HCT116 (cell line): ENCODE results near the gene PYCR2. TPM values are rescaled to one million over a fixed set of nuclear protein-coding genes. Genes with fewer than 3 reads are reported as not detected.

ENCODE experiments used
- ATAC-seq: fragments of 200-7000 bp; cut with Tn5 transposase; 2 replicates; pipeline ENCODE4 v1.9.1; 2020; ENCODE audit warnings: mild to moderate bottlenecking, moderate library complexity
- BruUV-seq: library from RNA; stranded (reverse); fragments of 400-500 nt; replicated peaks from 2 replicates; lab custom pipeline; 2021; lab: Mats Ljungman, UMichigan
- CTCF ChIA-PET: fragments of 300-600 bp; sonication (Branson Sonifier 250); formaldehyde crosslinking; loops from one replicate; lab custom pipeline; 2021; ENCODE audit warnings: antibody characterized with exemption; lab: Charles Lee
- POLR2A ChIA-PET: fragments of 300-600, 350-600 bp; sonication (Branson Sonifier 250); formaldehyde crosslinking; loops from one replicate; lab custom pipeline; 2021; ENCODE audit warnings: antibody characterized with exemption; lab: Charles Lee
- RAD21 ChIA-PET, 2 experiments: fragments of 300-600 bp; sonication (Branson Sonifier 250); formaldehyde crosslinking; loops; one replicate each; lab custom pipeline; 2023; ENCODE audit warnings: low total read pairs in 2 of 2; ENCODE audit not compliant: uncharacterized antibody in 2 of 2, unreplicated experiment in 2 of 2, low non-redundant PET in 1 of 2; lab: Charles Lee
- DNase-seq: peaks from one replicate; pipeline ENCODE4 v3.0.0-alpha.2; 2010; ENCODE audit warnings: low read depth, low spot score
- H2AFZ ChIP-seq: fragments of 200-600 bp; shearing (Covaris generic), sonication (generic); 2 replicates; pipeline ENCODE4 v1.6.1; 2017; ENCODE audit warnings: low read depth, mixed run types, mixed read lengths, antibody characterized with exemption, low read length; ENCODE audit not compliant: poor library complexity, severe bottlenecking
- H3K27ac ChIP-seq: 2 replicates; pipeline ENCODE4 v1.5.1; 2012; ENCODE audit warnings: low read depth, low read length
- H3K27me3 ChIP-seq: fragments of 200-600 bp; sonication (generic); 2 replicates; pipeline ENCODE4 v1.6.1; 2016; ENCODE audit warnings: mixed run types, low read length, mixed read lengths; ENCODE audit not compliant: insufficient read depth
- H3K36me3 ChIP-seq, 2 experiments: fragments of 200-500 bp in 1 of 2; fragments of 200-600 bp in 1 of 2; sonication (Bioruptor generic) in 1 of 2; sonication (generic) in 1 of 2; 2 replicates each; pipeline versions ENCODE4 v1.5.1 to v1.6.1; 2014 to 2016; ENCODE audit warnings: low read length in 2 of 2, inconsistent platforms in 1 of 2, mixed read lengths in 1 of 2, mixed run types in 1 of 2; ENCODE audit not compliant: insufficient read depth in 2 of 2, control insufficient read depth in 1 of 2
- H3K4me1 ChIP-seq, 2 experiments: fragments of 200-600 bp in 1 of 2; sonication (generic) in 1 of 2; 2 replicates each; pipeline versions ENCODE4 v1.5.1 to v1.6.1; 2012 to 2017; ENCODE audit warnings: low read length in 2 of 2, inconsistent platforms in 1 of 2, mild to moderate bottlenecking in 1 of 2, mixed read lengths in 1 of 2, mixed run types in 1 of 2, moderate library complexity in 1 of 2; ENCODE audit not compliant: insufficient read depth in 2 of 2, control insufficient read depth in 1 of 2
- H3K4me2 ChIP-seq: fragments of 200-600 bp; sonication (generic); 2 replicates; pipeline ENCODE4 v1.6.1; 2017; ENCODE audit warnings: mixed run types, low read length, mixed read lengths
- H3K4me3 ChIP-seq, 2 experiments: fragments of 200-600 bp in 1 of 2; sonication (generic) in 1 of 2; replicated peaks in 1 of 2; 2 replicates each; pipeline ENCODE4 v1.5.1; 2011 to 2016; ENCODE audit warnings: low read length in 2 of 2, control low read depth in 1 of 2, low read depth in 1 of 2, mild to moderate bottlenecking in 1 of 2, mixed read lengths in 1 of 2, mixed run types in 1 of 2
- H3K79me2 ChIP-seq: fragments of 200-600 bp; sonication (generic); 2 replicates; pipeline ENCODE4 v1.6.1; 2017; ENCODE audit warnings: mild to moderate bottlenecking, mixed run types, low read length, moderate library complexity, mixed read lengths; ENCODE audit not compliant: insufficient read depth
- H3K9ac ChIP-seq: fragments of 200-600 bp; sonication (generic); 2 replicates; pipeline ENCODE4 v1.6.1; 2016; ENCODE audit warnings: low read length, mixed read lengths
- H3K9me2 ChIP-seq: fragments of 200-600 bp; sonication (generic), shearing (Covaris generic); 2 replicates; pipeline ENCODE4 v1.6.1; 2017; ENCODE audit warnings: mixed run types, mild to moderate bottlenecking, moderate library complexity; ENCODE audit not compliant: insufficient read depth
- H3K9me3 ChIP-seq, 2 experiments: fragments of 200-500 bp in 1 of 2; fragments of 200-600 bp in 1 of 2; sonication (Bioruptor generic) in 1 of 2; sonication (generic) in 1 of 2; 2 replicates each; pipeline ENCODE4 v1.6.1; 2014 to 2017; ENCODE audit warnings: low read length in 2 of 2, mixed read lengths in 2 of 2, inconsistent platforms in 1 of 2, low read depth in 1 of 2, mild to moderate bottlenecking in 1 of 2, mixed run types in 1 of 2, moderate library complexity in 1 of 2; ENCODE audit not compliant: control insufficient read depth in 1 of 2, insufficient read depth in 1 of 2
- H4K20me1 ChIP-seq: fragments of 200-600 bp; sonication (generic), shearing (Covaris generic); 2 replicates; pipeline ENCODE4 v1.6.1; 2017; ENCODE audit warnings: mixed run types, mild to moderate bottlenecking, moderate library complexity; ENCODE audit not compliant: insufficient read depth
- ATF3 ChIP-seq: IDR thresholded peaks from 2 replicates; pipeline ENCODE4 v1.6.1; 2012
- CBX3 ChIP-seq: IDR thresholded peaks from 2 replicates; pipeline ENCODE4 v1.6.1; 2012; ENCODE audit warnings: low read depth
- EGR1 ChIP-seq: IDR thresholded peaks from 2 replicates; pipeline ENCODE4 v1.6.1; 2012; ENCODE audit warnings: low read depth
- ELF1 ChIP-seq: IDR thresholded peaks from 2 replicates; pipeline ENCODE4 v1.6.1; 2012; ENCODE audit warnings: low read depth, borderline replicate concordance
- EZH2 ChIP-seq: fragments of 200-600 bp; sonication (generic); IDR thresholded peaks from 2 replicates; pipeline ENCODE4 v1.6.1; 2017; ENCODE audit warnings: antibody characterized with exemption, mixed run types
- EZH2phosphoT487 ChIP-seq: fragments of 200-600 bp; IDR thresholded peaks from 2 replicates; pipeline ENCODE4 v1.6.1; 2018; ENCODE audit warnings: antibody characterized with exemption, borderline replicate concordance
- JUND ChIP-seq: IDR thresholded peaks from 2 replicates; pipeline ENCODE4 v1.6.1; 2012
- SP1 ChIP-seq: IDR thresholded peaks from 2 replicates; pipeline ENCODE4 v1.6.1; 2012; ENCODE audit warnings: low read depth
- YY1 ChIP-seq: IDR thresholded peaks from 2 replicates; pipeline ENCODE4 v1.6.1; 2011; ENCODE audit warnings: low read length, low read depth, moderate library complexity, mild to moderate bottlenecking; ENCODE audit not compliant: insufficient replicate concordance; ENCODE audit errors: extremely low read depth
- ZFX ChIP-seq: fragments of 450-650 bp; IDR thresholded peaks from 2 replicates; pipeline ENCODE4 v1.6.1; 2017
- ZNF274 ChIP-seq: fragments of 200-500 bp; sonication (Bioruptor generic); IDR thresholded peaks from 2 replicates; pipeline ENCODE4 v1.6.1; 2014; ENCODE audit warnings: mild to moderate bottlenecking, low read depth, low read length, inconsistent platforms
- intact Hi-C: fragments of 100-400 bp; cut with micrococcal nuclease; formaldehyde crosslinking; loops from 2 replicates; pipeline ENCODE4 v1.10.0; 2022
- total RNA-seq: library from RNA; stranded (reverse); gene quantifications from one replicate; pipeline ENCODE4 v1.2.1, GENCODE V29; 2021; ENCODE audit not compliant: unreplicated experiment

Gene PYCR2
- total RNA-seq, 1 experiment from 2014 or later, result 107 TPM

GRCh38 chr1:225873281-225873850, 50.7 kb downstream of the PYCR2 start:
- peaks cover 3 to 18% of the 10 kb centered on the region in 2 experiments; a peak in 2 of 4 replicates for H3K36me3 ChIP-seq
- no peak overlapping the region for H3K9ac ChIP-seq
- peaks cover 59 to 74% of the 10 kb centered on the region in 2 experiments for H3K4me1 ChIP-seq
- H3K4me3 ChIP-seq, result no peak overlapping the region
- no peak overlapping the region for H3K4me2 ChIP-seq
- no peak overlapping the region for H3K27ac ChIP-seq
- H2AFZ ChIP-seq, result no peak overlapping the region
- H3K79me2 ChIP-seq, result no peaks in the 10 kb centered on the region
- intact Hi-C loops, result no loop called here
- RAD21 ChIA-PET, result no interaction called here
- H3K9me2 ChIP-seq, result no peaks in the 10 kb centered on the region
- DNase-seq, result no peak
- BruUV-seq, result no TSS peak
- CTCF ChIA-PET, result no interaction called here
- POLR2A ChIA-PET, result no interaction called here
- H3K27me3 ChIP-seq, result no peaks in the 10 kb centered on the region
- no peaks in the 10 kb centered on the region for H4K20me1 ChIP-seq
- ATAC-seq, result no peak
- TF ChIP-seq ZFX (no peak), CBX3 (no peak), ELF1 (no peak), ATF3 (no peak), JUND (no peak), YY1 (no peak), SP1 (no peak), EGR1 (no peak), EZH2phosphoT487 (no peak), ZNF274 (no peak)
- no peaks in the 10 kb centered on the region for H3K9me3 ChIP-seq

GRCh38 chr1:225872075-225872430, 52.0 kb downstream of the PYCR2 start:
- RAD21 ChIA-PET, result no interaction called here
- H3K27ac ChIP-seq, result no peak overlapping the region
- ATAC-seq (no peak), DNase-seq (no peak)
- H2AFZ ChIP-seq, result no peak overlapping the region
- H3K9ac ChIP-seq, result 0 out of 2 replicates have a peak overlapping the region, but pooled peaks have one; percentile 8
- peak overlapping the region; percentile 48 for H3K4me2 ChIP-seq
- H4K20me1 ChIP-seq, result no peaks in the 10 kb centered on the region
- peaks cover 46 to 61% of the 10 kb centered on the region in 2 experiments for H3K4me1 ChIP-seq
- peaks cover 3 to 18% of the 10 kb centered on the region in 2 experiments; a peak in 2 of 4 replicates for H3K36me3 ChIP-seq
- no TSS peak for BruUV-seq
- no peaks in the 10 kb centered on the region for H3K79me2 ChIP-seq
- TF ChIP-seq EZH2, result no peak
- TF ChIP-seq SP1, result 0 out of 2 replicates have a peak, but pooled peaks have one; percentile 26
- TF ChIP-seq, all 23 proteins: peak for 1
- POLR2A ChIA-PET, result no interaction called here
- H3K9me3 ChIP-seq, result no peaks in the 10 kb centered on the region
- CTCF ChIA-PET, result no interaction called here
- H3K4me3 ChIP-seq, result no peak overlapping the region
- intact Hi-C loops, result no loop called here
- no peaks in the 10 kb centered on the region for H3K27me3 ChIP-seq
- no peaks in the 10 kb centered on the region for H3K9me2 ChIP-seq
